Measurements from ENCODE around the gene KRT16. TPM values are rescaled to one million over a fixed set of nuclear protein-coding genes. Genes with fewer than 3 reads are reported as not detected.

Gene KRT16
- total and polyA plus RNA-seq, 10 of the 15 experiments (the other 5 are each of a cell fraction or from before 2014, with no cell fraction given): 0.07 TPM; not detected in 9

DNA sequence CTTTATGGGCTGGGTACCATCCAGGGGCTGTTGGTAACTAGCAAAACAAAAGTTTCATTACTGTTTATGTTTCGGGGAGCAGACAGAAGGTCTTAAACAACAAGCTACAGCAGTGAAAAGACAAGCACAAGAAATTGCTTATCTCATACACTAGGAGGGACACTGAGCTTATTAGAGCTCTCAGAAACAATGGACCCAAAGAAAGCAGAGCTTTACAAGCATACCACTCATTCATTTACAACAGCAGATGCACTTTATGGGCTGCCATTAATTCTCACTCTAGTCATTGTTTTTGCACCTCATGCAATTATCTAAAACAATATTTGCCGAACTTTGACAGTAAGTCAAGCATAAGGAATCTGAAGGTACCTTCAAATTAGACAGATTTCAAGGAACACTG lies 10.0 kb downstream of the KRT16 start:
- Histone ChIP-seq H3K36me3 (ENCODE audit: control insufficient read depth in 2 of 2, insufficient read depth in 2 of 2, low read length in 1 of 2) (no peaks in the 10 kb centered on the region), H3K4me3 (no peak overlapping the region), H3K79me2 (ENCODE audit: control insufficient read depth, insufficient read depth, low read length) (no peaks in the 10 kb centered on the region), H3K9me3 (replicated peaks; ENCODE audit: control insufficient read depth, insufficient read depth, low read length) (peaks cover 3% of the 10 kb centered on the region; the same call in 2 of the 3 replicates), H3K9ac (ENCODE audit: control insufficient read depth, insufficient read depth, low read length) (no peak overlapping the region), H2AFZ (ENCODE audit: control insufficient read depth, low read depth, low read length) (no peak overlapping the region), H3K4me1 (ENCODE audit: control insufficient read depth, insufficient read depth, low read length) (no peaks in the 10 kb centered on the region), H3K27ac (ENCODE audit: control insufficient read depth, insufficient read depth) (no peak overlapping the region), H3K27me3 (replicated peaks in 1 of 2; ENCODE audit: control insufficient read depth in 2 of 2, insufficient read depth in 2 of 2, low read length in 1 of 2) (no peaks in the 10 kb centered on the region; a peak in 1 of 4 replicates), H3K4me2 (ENCODE audit: control insufficient read depth, insufficient read depth) (no peak overlapping the region), H4K20me1 (ENCODE audit: control insufficient read depth, insufficient read depth) (no peaks in the 10 kb centered on the region)
- ChIA-PET POLR2A (no interaction called here), CTCF (no interaction called here), SMC1A (ENCODE audit: uncharacterized antibody, unreplicated experiment) (interaction anchor here (1.1 kb wide), 1 partner anchor 11 kb away, joined by 3 read pairs; no protein-coding TSS in a partner anchor), RAD21 (ENCODE audit: unreplicated experiment) (no interaction called here)
- WGBS (ENCODE audit: insufficient coverage, insufficient replicate concordance, low lambda C conversion rate, missing lambda C conversion rate): 17% methylated on average over 2 of the region's 2 CpGs
- TF ChIP-seq NFIC (IDR thresholded peaks at IDR 0.05; ENCODE audit: low read depth, low read length) (no peak), SMC3 (IDR thresholded peaks at IDR 0.05; ENCODE audit: borderline replicate concordance, low read length) (no peak), EP300 (IDR thresholded peaks at IDR 0.05; ENCODE audit: borderline replicate concordance in 1 of 2, control insufficient read depth in 1 of 2, low read depth in 2 of 2, low read length in 2 of 2) (no peak), STAT1 (conservative IDR thresholded peaks at IDR 0.05) (no peak), WRNIP1 (IDR thresholded peaks at IDR 0.05; ENCODE audit: borderline replicate concordance, low read depth, low read length) (no peak), IRF4 (IDR thresholded peaks at IDR 0.05; ENCODE audit: low read depth, low read length) (no peak), BCL11A (IDR thresholded peaks at IDR 0.05; ENCODE audit: low read depth, low read length) (no peak), CREM (IDR thresholded peaks at IDR 0.05; ENCODE audit: low read depth) (no peak), TAF1 (IDR thresholded peaks at IDR 0.05; ENCODE audit: borderline replicate concordance, low read depth, low read length) (no peak), SUPT20H (IDR thresholded peaks at IDR 0.05; ENCODE audit: borderline replicate concordance, control insufficient read depth, low read depth, low read length) (no peak), ASH2L (IDR thresholded peaks at IDR 0.05; ENCODE audit: borderline replicate concordance, low read depth) (no peak)
- TF ChIP-seq, protein P1, sequence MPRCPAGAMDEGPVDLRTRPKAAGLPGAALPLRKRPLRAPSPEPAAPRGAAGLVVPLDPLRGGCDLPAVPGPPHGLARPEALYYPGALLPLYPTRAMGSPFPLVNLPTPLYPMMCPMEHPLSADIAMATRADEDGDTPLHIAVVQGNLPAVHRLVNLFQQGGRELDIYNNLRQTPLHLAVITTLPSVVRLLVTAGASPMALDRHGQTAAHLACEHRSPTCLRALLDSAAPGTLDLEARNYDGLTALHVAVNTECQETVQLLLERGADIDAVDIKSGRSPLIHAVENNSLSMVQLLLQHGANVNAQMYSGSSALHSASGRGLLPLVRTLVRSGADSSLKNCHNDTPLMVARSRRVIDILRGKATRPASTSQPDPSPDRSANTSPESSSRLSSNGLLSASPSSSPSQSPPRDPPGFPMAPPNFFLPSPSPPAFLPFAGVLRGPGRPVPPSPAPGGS (IDR thresholded peaks at IDR 0.05; ENCODE audit: borderline replicate concordance, insufficient read depth, low read depth, low read length, poor library complexity, severe bottlenecking): no peak
- TF ChIP-seq, protein P2, sequence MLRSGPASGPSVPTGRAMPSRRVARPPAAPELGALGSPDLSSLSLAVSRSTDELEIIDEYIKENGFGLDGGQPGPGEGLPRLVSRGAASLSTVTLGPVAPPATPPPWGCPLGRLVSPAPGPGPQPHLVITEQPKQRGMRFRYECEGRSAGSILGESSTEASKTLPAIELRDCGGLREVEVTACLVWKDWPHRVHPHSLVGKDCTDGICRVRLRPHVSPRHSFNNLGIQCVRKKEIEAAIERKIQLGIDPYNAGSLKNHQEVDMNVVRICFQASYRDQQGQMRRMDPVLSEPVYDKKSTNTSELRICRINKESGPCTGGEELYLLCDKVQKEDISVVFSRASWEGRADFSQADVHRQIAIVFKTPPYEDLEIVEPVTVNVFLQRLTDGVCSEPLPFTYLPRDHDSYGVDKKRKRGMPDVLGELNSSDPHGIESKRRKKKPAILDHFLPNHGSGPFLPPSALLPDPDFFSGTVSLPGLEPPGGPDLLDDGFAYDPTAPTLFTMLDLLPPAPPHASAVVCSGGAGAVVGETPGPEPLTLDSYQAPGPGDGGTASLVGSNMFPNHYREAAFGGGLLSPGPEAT (IDR thresholded peaks at IDR 0.05; ENCODE audit: low read depth): no peak
- BruUV-seq (replicated peaks): no TSS peak
- in situ Hi-C loops (cut with MboI): no loop called here
- ATAC-seq: no peak
- FAIRE-seq: no peak
- DNase-seq (ENCODE audit: low read depth, low spot score): no peak
- intact Hi-C loops (cut with micrococcal nuclease; ENCODE audit: unreplicated experiment): no loop called here
